Adrenal gland (tissue), 12 donors: ENCODE results near the gene CELF2. TPM values are rescaled to one million over a fixed set of nuclear protein-coding genes. Genes with fewer than 3 reads are reported as not detected.

Experiments used
- DNase-seq, 7 donors: peaks; one replicate each; pipeline ENCODE4 v3.0.0-alpha.2; 2019 to 2020
- H3K27ac ChIP-seq, 5 donors: fragments of 200-600 bp; sonication (generic) in 4 of 5; 1 replicate in 3 of 5; 2 replicates in 2 of 5; pipeline versions ENCODE4 v1.5.1 to v1.8.0; 2016 to 2020; ENCODE audit warnings: mild to moderate bottlenecking in 1 of 5
- H3K27me3 ChIP-seq: fragments of 200-600 bp; 2 replicates; pipeline ENCODE4 v1.8.0; 2021
- H3K36me3 ChIP-seq, 2 donors: fragments of 200-600 bp; replicated peaks in 1 of 2; 1 replicate in 1 of 2; 2 replicates in 1 of 2; pipeline versions ENCODE4 v1.5.1 to v1.8.0; 2018 to 2022
- H3K4me1 ChIP-seq, 2 donors: fragments of 200-600 bp; replicated peaks in 1 of 2; 1 replicate in 1 of 2; 2 replicates in 1 of 2; pipeline versions ENCODE4 v1.5.1 to v1.8.0; 2018 to 2021
- H3K4me3 ChIP-seq, 4 donors: fragments of 200-600 bp; sonication (generic) in 3 of 4; one replicate each; pipeline ENCODE4 v1.5.1; 2016 to 2018
- H3K9me3 ChIP-seq, 3 donors: fragments of 200-600 bp; sonication (generic) in 1 of 3; replicated peaks in 1 of 3; 1 replicate in 2 of 3; 2 replicates in 1 of 3; pipeline versions ENCODE4 v1.5.1 to v1.8.0; 2016 to 2021
- POLR2A ChIP-seq, 2 donors: fragments of 450-650 bp; IDR thresholded peaks; one replicate each; pipeline ENCODE4 v1.6.1; 2017; ENCODE audit warnings: antibody characterized with exemption in 2 of 2, mild to moderate bottlenecking in 2 of 2, moderate library complexity in 1 of 2
- WGBS, 4 donors: extraction: QIAGEN DNeasy Blood & Tissue Kit in 2 of 4; methylation state at CpG; one replicate each; pipeline versions ENCODE4 v1.1.5 to v1.1.7; 2013 to 2017; 5-methylcytosine and 5-hydroxymethylcytosine counted together
- intact Hi-C, 2 donors: fragments of 100-400 bp; cut with DNase I; formaldehyde crosslinking; loops; one replicate each; pipeline versions ENCODE4 v1.14.1 to v1.15.0; 2022 to 2023
- polyA plus RNA-seq, 3 donors: library from polyadenylated mRNA; stranded (reverse); fragments of 200-250 nt in 2 of 3; fragments of 350-450 nt in 1 of 3; fragmentation: Illumina TruSeq in 1 of 3; extraction: RNeasy Lipid Tissue Mini Kit (QIAGEN cat#74804) in 1 of 3; gene quantifications; one replicate each; pipeline ENCODE4 v1.2.3, GENCODE V29; 2013 to 2014
- total RNA-seq, 9 donors: library from RNA; depleted of rRNA in 4 of 9; stranded (reverse); fragments of >200 nt in 4 of 9; fragments of 120-200 nt in 1 of 9; fragmentation: NEBNext Ultra II Directional in 1 of 9; extraction: Animal tissue kit (Norgen Biotek cat#: 25700) in 1 of 9; gene quantifications; one replicate each; pipeline versions ENCODE4 v1.1.0 to v1.2.4, GENCODE V29; 2013 to 2023
- TF ChIP-seq, protein P1 (sequence below), 6 experiments: fragments of 450-650 bp in 4 of 6; fragments of 200-600 bp in 2 of 6; sonication (generic) in 1 of 6; IDR thresholded peaks; 1 replicate in 5 of 6; 2 replicates in 1 of 6; pipeline versions ENCODE4 v1.5.1 to v1.8.0; 2016 to 2021; ENCODE audit warnings: antibody characterized with exemption in 6 of 6, mild to moderate bottlenecking in 2 of 6, moderate library complexity in 1 of 6
- donor health status: healthy with polysubstance abuse.
- donor health status: Bipolar disorder and iron deficiency.
- donor health status: DM: yes; HTN: yes; CAD: no.
- donor health status: DM: no; HTN: no; CAD: no.
- donor health status: DM: no; HTN: no; CAD: no.
- donor health status: DM: yes; HTN: yes; CAD: no.

Gene CELF2
- total and polyA plus RNA-seq, 12 donors: 2.7 to 26.0 (median 10.3) TPM

GRCh38 chr10:11324761-11325321, 307.2 kb downstream of the CELF2 start:
- no peak overlapping the region for H3K4me3 ChIP-seq
- no peak for DNase-seq
- 86 to 94% (median 92%) methylated on average over 11 of the region's 11 CpGs for WGBS, 4 donors
- no peaks in the 10 kb centered on the region for H3K36me3 ChIP-seq
- no peaks in the 10 kb centered on the region for H3K4me1 ChIP-seq
- no peaks in the 10 kb centered on the region for H3K9me3 ChIP-seq
- no peak overlapping the region for H3K27ac ChIP-seq
- intact Hi-C loops: no loop called here
- no peaks in the 10 kb centered on the region for H3K27me3 ChIP-seq
- no peak for TF ChIP-seq POLR2A (IDR thresholded peaks at IDR 0.05)
- TF ChIP-seq, protein P1, sequence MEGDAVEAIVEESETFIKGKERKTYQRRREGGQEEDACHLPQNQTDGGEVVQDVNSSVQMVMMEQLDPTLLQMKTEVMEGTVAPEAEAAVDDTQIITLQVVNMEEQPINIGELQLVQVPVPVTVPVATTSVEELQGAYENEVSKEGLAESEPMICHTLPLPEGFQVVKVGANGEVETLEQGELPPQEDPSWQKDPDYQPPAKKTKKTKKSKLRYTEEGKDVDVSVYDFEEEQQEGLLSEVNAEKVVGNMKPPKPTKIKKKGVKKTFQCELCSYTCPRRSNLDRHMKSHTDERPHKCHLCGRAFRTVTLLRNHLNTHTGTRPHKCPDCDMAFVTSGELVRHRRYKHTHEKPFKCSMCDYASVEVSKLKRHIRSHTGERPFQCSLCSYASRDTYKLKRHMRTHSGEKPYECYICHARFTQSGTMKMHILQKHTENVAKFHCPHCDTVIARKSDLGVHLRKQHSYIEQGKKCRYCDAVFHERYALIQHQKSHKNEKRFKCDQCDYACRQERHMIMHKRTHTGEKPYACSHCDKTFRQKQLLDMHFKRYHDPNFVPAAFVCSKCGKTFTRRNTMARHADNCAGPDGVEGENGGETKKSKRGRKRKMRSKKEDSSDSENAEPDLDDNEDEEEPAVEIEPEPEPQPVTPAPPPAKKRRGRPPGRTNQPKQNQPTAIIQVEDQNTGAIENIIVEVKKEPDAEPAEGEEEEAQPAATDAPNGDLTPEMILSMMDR (IDR thresholded peaks at IDR 0.05): no peak

GRCh38 chr10:11325817-11326216, 308.1 kb downstream of the CELF2 start:
- Histone ChIP-seq H3K36me3 (no peaks in the 10 kb centered on the region), H3K4me3 (no peak overlapping the region), H3K27ac (no peak overlapping the region), H3K9me3 (no peaks in the 10 kb centered on the region), H3K4me1 (no peaks in the 10 kb centered on the region), H3K27me3 (no peaks in the 10 kb centered on the region)
- TF ChIP-seq, protein P1 (IDR thresholded peaks at IDR 0.05): no peak
- no peak for TF ChIP-seq POLR2A (IDR thresholded peaks at IDR 0.05)
- no peak for DNase-seq
- intact Hi-C loops: no loop called here
- WGBS, 4 donors: 73 to 80% (median 76%) methylated on average over 2 of the region's 2 CpGs

GRCh38 chr10:11326241-11326640, 308.6 kb downstream of the CELF2 start:
- H3K4me3 ChIP-seq: no peak overlapping the region
- no peaks in the 10 kb centered on the region for H3K4me1 ChIP-seq
- 91 to 98% (median 93%) methylated on average over 5 to 12 of the region's 12 CpGs for WGBS, 4 donors
- no peaks in the 10 kb centered on the region for H3K9me3 ChIP-seq
- intact Hi-C loops: no loop called here
- no peaks in the 10 kb centered on the region for H3K27me3 ChIP-seq
- TF ChIP-seq, protein P1 (IDR thresholded peaks at IDR 0.05): no peak
- no peak for TF ChIP-seq POLR2A (IDR thresholded peaks at IDR 0.05)
- DNase-seq: no peak
- no peak overlapping the region for H3K27ac ChIP-seq
- no peaks in the 10 kb centered on the region for H3K36me3 ChIP-seq

- WGBS, 4 donors: 66 to 86% (median 80%) methylated on average over 9 to 11 of the region's 11 CpGs
- no peak for TF ChIP-seq POLR2A (IDR thresholded peaks at IDR 0.05)
- TF ChIP-seq, protein P1 (IDR thresholded peaks at IDR 0.05): no peak
- Histone ChIP-seq H3K4me3 (no peak overlapping the region), H3K36me3 (no peaks in the 10 kb centered on the region), H3K27ac (no peak overlapping the region), H3K9me3 (no peaks in the 10 kb centered on the region), H3K4me1 (no peaks in the 10 kb centered on the region), H3K27me3 (no peaks in the 10 kb centered on the region)
- intact Hi-C loops: no loop called here
- no peak for DNase-seq
Measured at GRCh38 chr10:11326913-11327616, 309.4 kb downstream of the CELF2 start.
